Duodenal mucosa (tissue), 2 donors: ENCODE measurements around the gene PTGDS.
"Not testable (repeated sequence)": the region's sequence is repeated elsewhere in the genome, so short reads cannot be mapped to it uniquely, and the experiment has no call there.

Experiments
- H3K27ac ChIP-seq: one replicate; pipeline ENCODE4 v1.7.0; 2013; ENCODE audit warnings: low read depth, low read length
- H3K27me3 ChIP-seq, 2 donors: one replicate each; pipeline ENCODE4 v1.7.0; 2013; ENCODE audit warnings: low read length in 2 of 2, control low read depth in 1 of 2; ENCODE audit not compliant: insufficient read depth in 2 of 2, control insufficient read depth in 1 of 2
- H3K36me3 ChIP-seq, 2 donors: one replicate each; pipeline ENCODE4 v1.7.0; 2013; ENCODE audit warnings: low read length in 2 of 2, control low read depth in 1 of 2; ENCODE audit not compliant: insufficient read depth in 2 of 2, control insufficient read depth in 1 of 2
- H3K4me1 ChIP-seq, 2 donors: one replicate each; pipeline ENCODE4 v1.7.0; 2013; ENCODE audit warnings: low read length in 2 of 2, control low read depth in 1 of 2; ENCODE audit not compliant: insufficient read depth in 2 of 2, control insufficient read depth in 1 of 2
- H3K4me3 ChIP-seq, 2 donors: one replicate each; pipeline ENCODE4 v1.7.0; 2013; ENCODE audit warnings: low read length in 2 of 2, low read depth in 1 of 2
- H3K9ac ChIP-seq, 2 donors: one replicate each; pipeline ENCODE4 v1.7.0; 2013; ENCODE audit warnings: low read length in 2 of 2, low read depth in 1 of 2
- H3K9me3 ChIP-seq, 2 donors: one replicate each; pipeline ENCODE4 v1.7.0; 2013; ENCODE audit warnings: low read length in 2 of 2, control low read depth in 1 of 2; ENCODE audit not compliant: control insufficient read depth in 1 of 2

The PTGDS gene

DNA sequence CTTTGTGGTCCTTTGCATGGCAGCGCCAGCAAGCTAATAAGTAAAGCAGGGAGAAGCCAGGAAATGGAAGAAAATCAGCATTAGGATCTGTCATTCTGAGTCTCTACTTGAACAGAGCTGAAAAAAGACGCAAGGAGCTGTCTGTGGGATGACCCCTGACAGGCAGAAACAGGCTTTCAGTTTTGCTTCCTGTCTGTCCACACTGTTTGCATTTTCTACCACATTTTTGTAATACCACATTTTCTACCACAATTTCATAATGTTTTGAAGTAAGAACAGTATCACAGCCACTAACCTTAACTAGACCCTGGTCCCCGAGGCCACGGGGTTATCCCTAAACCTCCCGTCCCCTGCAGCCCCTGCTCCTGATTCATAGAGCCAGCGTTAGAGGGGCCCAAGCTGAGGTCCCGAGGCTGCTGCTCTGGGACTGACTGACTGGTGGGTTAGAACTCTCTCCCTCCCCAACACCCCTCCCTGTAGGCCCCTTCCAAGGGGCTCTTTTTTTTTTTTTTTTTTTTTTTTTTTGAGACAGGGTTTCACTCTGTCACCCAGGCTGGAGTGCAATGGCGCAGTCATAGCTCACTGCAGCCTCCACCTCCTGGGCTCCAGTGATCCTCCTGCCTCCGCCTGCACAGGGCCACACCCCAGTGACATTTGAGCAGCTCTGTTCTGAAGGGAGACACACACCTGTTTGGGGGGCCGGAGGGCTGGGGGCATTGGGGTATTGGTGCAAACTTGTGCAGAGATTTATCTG is 23.1 kb downstream of the PTGDS start:
- H3K27me3 ChIP-seq = peaks cover 0 to 12% of the 10 kb centered on the region in 2 donors
- no peaks in the 10 kb centered on the region for H3K9me3 ChIP-seq
- peak overlapping the region in 1 of 2 donors; percentile 32 for H3K4me3 ChIP-seq
- no peaks in the 10 kb centered on the region for H3K36me3 ChIP-seq
- H3K9ac ChIP-seq = peak overlapping the region in 1 of 2 donors; percentile 19
- H3K4me1 ChIP-seq = peaks cover 20 to 22% of the 10 kb centered on the region in 2 donors
- peak overlapping the region; percentile 56 for H3K27ac ChIP-seq

DNA sequence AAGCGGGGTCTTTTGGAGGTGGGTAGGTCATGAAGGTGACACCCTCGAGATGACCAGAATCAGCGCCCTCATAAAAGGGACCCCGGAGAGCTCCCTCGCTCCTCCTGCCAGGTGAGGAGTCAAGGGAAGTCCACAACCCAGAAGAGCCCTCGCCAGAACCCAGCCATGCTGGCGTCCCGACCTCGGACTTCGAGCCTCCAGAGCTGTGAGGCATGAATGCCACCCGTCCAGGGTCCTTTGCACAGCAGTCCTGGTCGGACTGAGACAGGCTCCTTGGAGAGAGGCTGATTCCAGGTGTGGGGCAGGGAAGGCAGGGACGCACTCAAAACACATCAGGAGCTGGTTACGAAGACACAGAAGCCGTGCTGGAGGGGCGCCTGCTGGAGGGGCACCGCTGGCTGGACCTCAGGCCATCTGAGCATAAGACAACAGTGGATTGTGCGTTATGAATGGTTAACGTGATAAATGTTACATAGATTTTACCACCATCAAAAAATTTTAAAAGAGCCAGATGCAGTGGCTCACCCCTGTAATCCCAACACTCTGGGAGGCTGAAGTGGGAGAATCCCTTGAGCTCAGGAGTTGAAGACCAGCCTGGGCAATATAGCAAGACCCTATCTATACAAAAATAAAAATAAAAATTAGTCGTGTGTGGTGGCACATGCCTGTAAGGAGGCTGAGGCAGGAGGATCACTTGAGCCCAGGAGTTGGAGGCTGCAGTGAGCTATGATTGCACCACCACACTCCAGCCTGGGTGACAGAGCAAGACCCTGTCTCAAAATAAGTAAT is 24.7 kb downstream of the PTGDS start:
- Histone ChIP-seq H3K9ac (no peak overlapping the region), H3K27me3 (peaks cover 0 to 5% of the 10 kb centered on the region in 2 donors), H3K27ac (no peak overlapping the region), H3K4me1 (peaks cover 7% of the 10 kb centered on the region in 2 donors), H3K9me3 (no peaks in the 10 kb centered on the region), H3K4me3 (no peak overlapping the region), H3K36me3 (no peaks in the 10 kb centered on the region)

DNA sequence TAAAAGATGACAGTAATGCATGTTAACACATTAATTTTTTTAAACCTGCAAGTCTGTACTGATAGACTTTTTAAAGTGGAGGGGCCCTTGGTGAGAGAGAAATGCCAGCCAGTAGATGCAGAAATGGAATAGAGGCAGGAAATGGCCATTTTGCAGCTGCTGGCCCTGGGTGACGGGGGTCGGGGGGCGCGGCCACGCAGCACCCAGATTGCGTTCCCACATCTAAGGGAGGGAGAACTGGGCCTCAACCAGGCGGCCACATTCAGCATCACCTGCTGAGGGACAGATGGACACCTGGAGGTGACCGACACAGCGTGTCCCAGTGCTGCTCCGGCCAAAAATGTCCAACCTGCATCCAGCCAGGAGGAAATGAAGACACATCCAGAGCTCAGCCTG is 25.3 kb downstream of the PTGDS start:
- Histone ChIP-seq H3K36me3 (no peaks in the 10 kb centered on the region), H3K4me1 (peaks cover under 1 to 1% of the 10 kb centered on the region in 2 donors), H3K27ac (no peak overlapping the region), H3K27me3 (peaks cover 0 to under 1% of the 10 kb centered on the region in 2 donors), H3K4me3 (no peak overlapping the region), H3K9me3 (no peaks in the 10 kb centered on the region), H3K9ac (no peak overlapping the region)

DNA sequence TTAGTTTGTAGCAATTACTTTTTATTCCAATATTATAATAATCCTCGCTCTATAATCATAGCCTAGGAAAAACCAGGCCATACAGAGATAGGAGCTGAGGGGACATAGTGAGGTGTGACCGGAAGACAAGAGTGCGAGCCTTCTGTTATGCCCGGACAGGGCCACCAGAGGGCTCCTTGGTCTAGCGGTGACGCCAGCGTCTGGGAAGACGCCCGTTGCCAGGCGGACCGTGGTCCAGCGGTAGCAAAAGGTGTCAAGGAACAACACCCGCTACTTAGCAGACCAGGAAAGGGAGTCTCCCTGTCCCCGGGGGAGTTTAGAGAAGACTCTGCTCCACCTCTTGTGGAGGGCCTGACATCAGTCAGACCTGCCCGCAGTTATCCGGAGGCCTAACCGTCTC is 27.0 kb downstream of the PTGDS start:
- H3K9me3 ChIP-seq, H3K27ac ChIP-seq, H3K27me3 ChIP-seq, H3K36me3 ChIP-seq, H3K9ac ChIP-seq, H3K4me1 ChIP-seq, H3K4me3 ChIP-seq: not testable (repeated sequence)

DNA sequence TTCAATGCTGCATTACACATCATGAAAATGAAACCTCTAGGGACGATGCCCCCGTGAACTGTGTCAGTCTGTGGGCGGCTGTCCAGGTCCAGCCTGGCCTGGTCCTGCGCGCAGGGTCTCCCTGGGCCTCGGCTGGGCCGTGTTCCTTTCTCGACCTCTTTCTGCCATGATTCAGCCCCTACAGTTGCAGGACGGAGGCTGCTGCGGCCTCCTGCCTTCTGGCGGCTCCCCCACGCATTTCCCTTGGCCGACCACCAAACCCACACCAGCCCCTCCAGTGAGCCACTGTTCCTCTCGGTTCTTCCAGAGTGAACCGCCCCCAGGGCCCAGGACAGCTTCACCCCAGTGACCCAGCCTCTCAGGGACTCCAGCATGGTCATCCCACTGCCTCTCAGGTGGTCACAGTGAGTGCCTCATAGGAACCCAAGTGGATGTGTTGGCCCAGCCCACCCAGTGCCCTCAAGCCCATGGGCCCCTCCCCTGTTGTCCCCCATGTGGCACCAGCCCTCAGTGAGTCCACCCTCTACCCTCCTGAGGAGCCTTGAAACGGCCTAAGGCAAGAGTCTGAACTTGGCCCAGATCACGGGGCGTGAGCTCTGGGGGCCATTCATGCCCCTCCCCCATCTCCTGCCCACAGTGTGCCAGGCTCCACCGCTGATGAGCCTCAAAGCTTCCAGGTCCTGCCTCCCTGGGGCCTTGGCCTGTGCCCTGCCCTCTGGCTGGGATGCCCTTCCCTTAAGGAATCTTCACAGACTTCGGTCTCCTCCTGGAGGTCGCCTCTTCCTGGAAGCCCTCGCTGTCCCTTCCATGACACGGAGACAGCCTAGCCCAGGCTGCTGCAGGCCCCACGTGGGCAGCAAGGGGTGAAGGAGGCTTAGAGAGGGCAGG is 29.1 kb downstream of the PTGDS start:
- H3K4me3 ChIP-seq = no peak overlapping the region
- no peaks in the 10 kb centered on the region for H3K4me1 ChIP-seq
- H3K27ac ChIP-seq = no peak overlapping the region
- H3K36me3 ChIP-seq = peaks cover 0 to 4% of the 10 kb centered on the region in 2 donors
- H3K9ac ChIP-seq = no peak overlapping the region
- no peaks in the 10 kb centered on the region for H3K9me3 ChIP-seq
- H3K27me3 ChIP-seq = no peaks in the 10 kb centered on the region

DNA sequence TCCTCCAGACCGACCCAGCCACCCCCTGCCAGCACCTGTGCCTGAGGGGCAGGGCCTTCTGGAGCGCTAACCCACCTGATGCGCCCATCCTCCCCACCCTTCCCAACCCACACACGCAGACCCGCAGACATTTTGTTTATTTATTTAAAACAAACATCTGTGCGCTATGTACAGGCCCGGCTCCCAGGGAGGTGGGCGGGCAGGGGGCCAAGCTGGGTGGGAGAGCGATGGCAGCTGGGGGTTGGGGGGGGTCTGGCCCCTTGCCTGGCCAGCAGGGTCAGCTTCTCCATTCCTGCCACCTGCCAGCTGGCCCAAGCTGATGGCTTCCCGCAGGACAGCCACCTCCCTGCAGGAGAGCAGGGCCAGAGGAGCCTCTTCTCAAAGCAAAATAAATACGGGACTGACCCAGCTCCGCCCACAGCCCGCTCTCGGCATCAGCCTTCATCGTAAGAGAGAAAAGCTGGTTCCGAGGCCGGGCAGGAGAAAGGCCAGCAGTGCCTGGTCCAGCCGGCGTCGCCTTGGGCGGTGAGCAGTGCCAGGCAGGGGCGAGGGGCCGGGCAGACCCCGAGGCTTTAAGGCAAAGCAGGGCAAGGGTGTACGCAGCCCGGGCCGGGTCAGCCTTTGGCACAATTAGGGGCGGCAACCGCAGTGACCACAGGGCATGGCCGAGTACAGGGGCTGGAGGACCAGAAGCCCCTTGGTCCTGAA is 30.0 kb downstream of the PTGDS start:
- Histone ChIP-seq H3K9ac (no peak overlapping the region), H3K4me3 (no peak overlapping the region), H3K27me3 (no peaks in the 10 kb centered on the region), H3K36me3 (peaks cover 0 to 4% of the 10 kb centered on the region in 2 donors), H3K4me1 (no peaks in the 10 kb centered on the region), H3K9me3 (no peaks in the 10 kb centered on the region), H3K27ac (no peak overlapping the region)

DNA sequence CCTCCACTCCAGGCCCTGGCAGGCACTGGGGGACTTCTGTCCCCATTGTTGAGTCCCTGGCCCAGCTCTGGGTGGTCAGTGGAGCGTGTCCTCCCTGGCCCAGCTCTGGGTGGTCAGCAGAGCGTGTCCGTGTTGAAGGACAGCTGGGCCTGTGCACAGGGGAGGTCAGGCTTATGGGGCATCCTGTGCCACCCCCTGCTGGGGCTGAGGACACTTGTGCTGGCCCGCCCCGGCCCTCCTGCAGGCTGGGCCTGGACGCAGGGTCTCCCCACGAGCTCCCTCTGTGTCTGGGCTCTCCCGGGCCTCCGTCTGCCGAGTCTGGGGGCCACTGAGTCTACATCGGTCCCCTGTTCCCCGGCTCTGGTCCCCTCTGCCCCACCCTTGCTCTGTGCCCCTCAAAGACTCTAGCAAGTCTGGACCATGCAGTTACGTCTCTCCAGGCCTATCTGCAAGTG is 30.5 kb downstream of the PTGDS start:
- H3K4me3 ChIP-seq = no peak overlapping the region
- H3K9ac ChIP-seq = no peak overlapping the region
- H3K9me3 ChIP-seq = no peaks in the 10 kb centered on the region
- no peaks in the 10 kb centered on the region for H3K4me1 ChIP-seq
- no peaks in the 10 kb centered on the region for H3K27me3 ChIP-seq
- H3K36me3 ChIP-seq = peaks cover 0 to 4% of the 10 kb centered on the region in 2 donors
- no peak overlapping the region for H3K27ac ChIP-seq

DNA sequence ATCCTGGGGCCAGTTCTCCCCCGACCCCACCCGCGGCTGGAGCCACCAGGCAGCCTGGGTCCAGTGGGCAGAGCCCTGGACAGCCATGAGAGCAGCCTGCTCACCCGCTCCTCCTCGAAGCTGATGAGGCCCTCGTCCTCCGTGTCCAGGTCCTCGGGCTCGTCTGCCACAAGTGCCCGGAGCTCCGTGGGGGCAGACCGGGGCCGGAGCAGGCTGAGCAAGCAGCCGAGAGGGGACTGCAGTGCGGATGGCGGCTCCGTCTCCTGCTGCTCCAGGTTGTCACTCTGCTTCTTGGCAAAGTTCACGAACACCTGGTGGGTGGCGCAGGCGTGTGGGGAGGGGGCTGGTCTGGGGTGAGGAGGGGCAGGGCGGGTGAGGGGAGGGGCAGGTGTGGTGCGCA is 31.0 kb downstream of the PTGDS start:
- Histone ChIP-seq H3K9ac (no peak overlapping the region), H3K9me3 (no peaks in the 10 kb centered on the region), H3K4me3 (no peak overlapping the region), H3K27ac (no peak overlapping the region), H3K27me3 (no peaks in the 10 kb centered on the region), H3K4me1 (no peaks in the 10 kb centered on the region), H3K36me3 (peaks cover 0 to 4% of the 10 kb centered on the region in 2 donors)

DNA sequence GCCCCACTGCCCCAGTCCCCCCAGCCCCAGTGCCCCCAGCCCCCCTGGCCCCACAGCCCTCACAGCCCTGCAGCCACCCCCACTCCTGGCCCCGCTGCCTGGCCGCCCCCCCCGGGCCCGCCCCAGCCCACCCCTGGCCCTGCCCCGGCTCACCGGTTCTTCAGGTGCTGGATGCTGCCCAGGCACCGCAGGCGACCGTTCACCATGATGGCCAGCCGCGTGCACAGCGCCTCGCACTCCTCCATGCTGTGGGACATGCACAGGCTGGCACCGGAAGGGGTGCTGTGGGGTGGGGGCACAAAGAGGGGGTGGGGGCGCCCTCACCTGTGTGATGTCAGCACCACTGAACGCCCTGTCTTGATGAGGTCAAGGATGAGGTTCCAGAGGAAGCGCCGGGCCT is 31.9 kb downstream of the PTGDS start:
- H3K27me3 ChIP-seq = no peaks in the 10 kb centered on the region
- no peak overlapping the region for H3K27ac ChIP-seq
- H3K4me3 ChIP-seq = no peak overlapping the region
- H3K9me3 ChIP-seq = no peaks in the 10 kb centered on the region
- H3K36me3 ChIP-seq = peaks cover 0 to 4% of the 10 kb centered on the region in 2 donors
- no peaks in the 10 kb centered on the region for H3K4me1 ChIP-seq
- H3K9ac ChIP-seq = no peak overlapping the region
